HG03039 (cell line): ENCODE measurements around the gene PECR.

Experiments
- ATAC-seq: cut with Tn5 transposase; IDR thresholded peaks from one replicate; pipeline ENCODE4 v1.9.1; 2021; ENCODE audit warnings: mild to moderate bottlenecking, moderate library complexity; ENCODE audit not compliant: unreplicated experiment

Gene PECR

DNA sequence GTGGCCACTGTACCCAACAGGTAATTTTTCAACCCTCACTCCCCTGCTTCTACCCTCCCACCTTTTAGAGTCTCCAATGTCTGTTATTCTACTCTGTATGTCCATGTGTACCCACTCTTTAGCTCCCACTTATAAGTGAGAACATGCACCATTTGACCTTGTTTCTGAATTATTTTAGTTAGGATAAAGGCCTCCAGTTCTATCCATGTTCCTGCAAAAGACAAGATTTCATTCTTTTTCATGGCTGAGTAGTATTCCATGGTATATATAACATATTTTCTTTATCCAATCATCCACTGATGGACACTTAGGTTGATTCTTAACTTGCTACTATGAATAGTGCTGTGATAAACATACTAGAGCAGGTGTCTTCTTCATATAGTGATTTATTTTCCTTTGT is 9.1 kb downstream of the PECR start:
- ATAC-seq = no peak

DNA sequence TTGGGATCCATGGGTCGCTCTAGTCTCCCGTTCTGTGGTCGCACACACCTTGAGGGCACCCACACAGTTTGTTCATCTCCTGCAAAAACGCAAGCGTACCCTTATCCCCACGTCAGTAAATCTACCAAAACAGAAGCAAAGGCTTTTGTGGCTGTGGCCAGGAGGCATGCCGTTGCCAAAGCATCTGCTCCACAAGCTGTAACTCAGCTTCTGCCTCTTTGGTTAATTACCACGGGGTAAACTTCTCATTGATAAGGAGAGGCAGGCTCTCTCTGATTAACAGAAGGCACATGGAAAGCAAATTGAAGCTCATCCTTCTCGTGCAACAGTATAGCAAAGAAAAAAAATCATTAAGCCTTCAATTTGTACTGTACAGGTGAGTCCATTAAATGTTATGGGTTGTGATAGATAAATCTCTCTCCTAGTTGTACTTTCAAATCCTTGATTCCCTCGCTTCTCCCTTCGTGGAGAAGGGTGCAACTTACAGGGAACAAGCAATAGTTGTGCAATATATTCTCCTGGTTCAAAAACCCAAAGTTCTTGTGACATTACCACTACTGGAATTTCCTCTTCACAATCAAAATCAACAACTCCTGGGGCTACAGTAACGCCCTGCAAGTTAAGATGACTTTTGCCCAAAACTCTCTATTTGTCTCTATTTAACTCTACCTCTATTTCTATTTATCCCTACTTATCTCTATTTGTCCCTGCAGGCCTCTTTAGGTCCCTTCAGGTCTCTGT is 10.3 kb downstream of the PECR start:
- ATAC-seq = no peak

DNA sequence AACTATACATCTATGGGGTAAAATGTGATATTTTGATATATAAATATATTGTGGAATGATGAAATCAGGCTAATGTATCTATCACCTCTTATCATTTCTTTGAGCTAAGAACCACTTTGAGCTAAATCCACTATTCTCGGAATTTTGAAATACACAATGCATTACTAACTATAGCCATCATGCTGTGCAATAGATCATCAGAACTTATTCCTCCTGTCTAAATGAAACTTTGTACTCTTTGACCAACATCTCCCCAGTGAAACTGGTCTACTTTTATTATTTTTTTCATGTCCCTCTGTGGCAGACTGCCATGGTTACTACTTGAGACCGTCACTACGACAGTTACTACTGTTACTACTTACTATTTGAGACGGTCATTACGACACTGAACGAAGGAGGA is 11.4 kb downstream of the PECR start:
- no peak for ATAC-seq

DNA sequence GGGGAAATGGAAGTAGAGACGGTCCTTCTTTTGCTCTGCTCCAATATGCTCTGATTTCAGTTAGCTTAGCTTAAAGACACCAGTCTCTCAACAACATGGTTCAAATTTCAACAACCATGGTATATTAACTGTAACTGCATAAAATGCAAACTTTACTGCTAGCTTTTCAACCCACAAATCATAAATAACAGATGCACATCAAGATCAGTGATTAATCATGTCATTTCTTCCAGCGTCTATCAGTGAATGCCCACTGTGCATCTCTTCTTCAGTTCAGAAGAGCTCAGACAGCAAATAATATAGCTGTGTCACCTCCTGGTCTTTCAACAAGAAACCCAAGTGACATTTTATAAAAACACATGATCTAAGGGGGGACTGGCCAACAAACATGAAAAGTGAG is 12.6 kb downstream of the PECR start:
- no peak for ATAC-seq

DNA sequence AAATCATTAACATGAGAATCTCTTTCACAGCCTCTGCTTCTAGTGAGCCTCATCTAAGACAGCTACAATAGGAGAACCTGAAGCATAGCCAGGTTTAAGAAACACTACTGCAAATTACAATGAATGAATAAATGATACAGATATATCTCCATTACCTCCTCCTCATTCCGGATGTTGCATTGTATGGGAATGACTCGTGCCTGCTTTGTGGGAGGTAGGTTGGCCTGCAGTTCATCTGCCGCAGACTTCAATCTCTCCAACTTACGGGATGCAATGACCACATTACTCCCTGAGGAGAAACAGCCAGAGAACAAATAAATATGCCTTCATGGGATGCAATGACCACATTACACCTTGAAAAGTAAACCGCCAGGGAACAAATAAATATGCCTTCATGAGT is 15.4 kb downstream of the PECR start:
- no peak for ATAC-seq

DNA sequence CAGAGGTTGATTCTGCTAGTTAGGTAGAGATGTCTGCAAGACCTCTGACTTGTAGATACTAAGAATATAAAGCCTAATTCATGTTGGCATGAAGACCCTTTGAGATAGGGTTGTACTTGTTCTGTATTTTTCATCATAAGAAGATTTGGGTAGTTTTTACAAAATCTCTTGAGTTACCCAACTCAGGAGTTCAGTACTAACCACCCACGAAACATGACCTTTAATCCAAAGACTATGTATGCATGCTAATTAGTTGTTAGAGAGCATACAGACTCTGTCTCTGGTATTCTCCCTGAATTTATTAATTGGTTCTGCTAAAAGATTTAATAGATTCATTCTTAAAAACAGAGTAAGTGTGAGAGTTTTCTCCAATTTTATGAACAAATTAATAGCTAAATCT is 16.9 kb downstream of the PECR start:
- ATAC-seq = no peak

DNA sequence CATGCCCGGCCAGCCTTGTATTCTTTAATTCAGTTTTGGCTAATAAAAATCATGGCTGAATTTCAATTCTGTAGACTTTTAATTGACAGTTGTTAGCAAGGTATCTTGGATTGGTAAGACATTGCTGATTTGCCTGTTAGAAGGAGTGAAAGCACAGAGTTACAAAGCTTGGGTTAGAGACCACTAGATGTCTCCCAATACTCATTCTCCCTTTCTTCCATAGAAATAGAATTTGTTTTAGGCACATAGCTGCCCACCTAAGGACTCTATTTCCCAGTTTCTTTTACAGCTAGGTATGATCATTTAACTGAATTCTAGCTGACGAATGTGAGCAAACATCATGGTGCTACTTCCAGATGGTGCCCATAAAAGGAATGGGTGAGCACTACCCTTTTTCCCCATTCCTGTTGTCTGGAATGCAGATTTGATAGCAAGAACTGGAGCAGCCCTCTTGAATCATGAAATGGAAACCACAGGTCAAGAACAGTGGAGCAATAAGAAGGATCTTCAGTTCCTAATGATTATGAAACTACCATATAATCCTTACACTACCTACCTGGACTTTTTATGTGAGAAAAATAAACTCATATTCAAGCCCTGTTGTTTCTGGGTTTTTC is 17.5 kb downstream of the PECR start:
- ATAC-seq = no peak

DNA sequence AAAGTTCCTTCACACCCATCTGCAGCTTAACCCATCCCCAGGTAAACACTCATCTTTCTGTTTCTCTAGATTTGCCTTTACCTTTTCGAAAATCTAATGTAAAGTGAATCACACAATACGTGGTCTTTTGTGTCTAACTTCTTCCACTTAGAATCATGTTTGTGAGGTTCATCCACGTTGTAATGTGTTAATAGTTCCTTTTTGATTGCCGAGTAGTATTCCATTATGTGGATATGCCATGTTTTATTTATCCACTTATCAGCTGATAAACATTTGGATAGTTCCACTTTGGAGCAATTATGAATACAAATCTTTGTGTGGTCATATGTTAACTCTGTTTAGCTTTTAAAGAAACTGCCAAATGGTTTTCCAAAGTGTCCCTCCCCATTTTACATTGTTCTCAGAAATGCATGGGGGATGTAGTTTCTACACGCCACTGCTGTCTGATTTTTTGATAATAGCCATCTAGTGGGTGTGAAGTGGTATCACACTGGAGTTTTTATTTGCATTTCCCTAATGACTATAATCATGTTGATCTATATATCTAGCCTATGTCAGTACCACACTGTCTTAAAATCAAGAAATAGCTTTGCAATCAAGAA is 22.3 kb downstream of the PECR start:
- no peak for ATAC-seq

DNA sequence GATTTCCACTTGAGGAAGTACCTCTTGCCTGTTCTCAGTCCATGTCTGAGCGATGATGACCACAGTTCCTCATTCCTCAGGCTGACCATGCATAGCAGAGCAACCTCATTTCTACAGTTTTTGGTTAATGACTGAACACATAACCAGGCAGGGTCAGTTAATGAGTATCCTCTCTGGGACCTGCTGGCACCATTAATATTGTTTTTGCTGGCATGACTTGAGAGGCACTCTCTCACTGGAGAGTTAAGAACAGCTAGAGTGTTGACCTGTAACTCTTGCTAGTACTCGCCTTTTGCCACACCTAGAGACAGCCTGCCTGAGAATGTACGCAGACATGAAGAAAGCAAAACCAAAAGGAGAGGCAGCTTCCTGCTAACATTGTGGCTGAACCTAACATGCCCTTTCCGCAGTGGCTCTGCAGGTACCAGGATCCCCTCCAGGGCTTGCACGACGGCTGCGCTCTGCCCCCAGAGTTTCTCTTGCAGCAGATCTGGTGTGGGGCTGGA is 23.9 kb downstream of the PECR start:
- ATAC-seq = peak; percentile 80

DNA sequence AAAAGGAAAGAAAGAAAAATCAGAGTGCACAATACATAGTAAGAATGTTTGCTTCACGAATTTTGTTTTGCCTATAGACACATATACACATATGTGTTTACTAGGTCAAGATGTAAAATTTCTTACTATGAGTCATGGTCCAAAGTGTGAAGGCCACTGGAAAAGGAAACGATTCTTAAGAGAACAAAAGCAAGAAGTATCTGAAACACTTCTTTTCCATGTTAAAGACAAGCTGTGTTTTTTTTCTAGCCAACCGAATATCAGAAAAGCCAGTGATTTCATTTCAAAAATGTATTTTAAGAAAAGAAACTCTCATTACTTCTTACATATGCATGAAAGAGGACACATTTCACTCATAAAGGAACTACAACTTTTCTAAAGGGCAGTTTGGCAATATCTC is 24.9 kb downstream of the PECR start:
- ATAC-seq = peak; percentile 31

DNA sequence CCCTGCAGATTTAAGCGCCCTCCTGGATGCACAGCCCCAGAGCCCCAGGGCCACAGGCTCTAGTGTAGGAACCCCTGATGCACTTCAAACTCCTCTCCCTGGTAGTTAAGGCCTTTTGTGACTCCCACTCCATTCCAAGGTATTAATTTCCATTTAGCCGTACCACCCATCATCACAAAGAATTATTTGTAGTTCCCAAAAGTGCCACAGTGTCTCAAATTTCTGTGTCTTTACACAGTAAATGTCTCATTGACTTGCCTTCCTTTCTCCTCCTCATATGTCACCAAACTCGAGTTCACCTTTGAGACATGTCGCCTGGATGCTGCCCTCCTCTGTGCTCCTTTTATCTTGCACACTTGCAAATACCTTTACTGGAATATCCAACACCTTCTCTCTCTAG is 25.9 kb downstream of the PECR start:
- no peak for ATAC-seq

DNA sequence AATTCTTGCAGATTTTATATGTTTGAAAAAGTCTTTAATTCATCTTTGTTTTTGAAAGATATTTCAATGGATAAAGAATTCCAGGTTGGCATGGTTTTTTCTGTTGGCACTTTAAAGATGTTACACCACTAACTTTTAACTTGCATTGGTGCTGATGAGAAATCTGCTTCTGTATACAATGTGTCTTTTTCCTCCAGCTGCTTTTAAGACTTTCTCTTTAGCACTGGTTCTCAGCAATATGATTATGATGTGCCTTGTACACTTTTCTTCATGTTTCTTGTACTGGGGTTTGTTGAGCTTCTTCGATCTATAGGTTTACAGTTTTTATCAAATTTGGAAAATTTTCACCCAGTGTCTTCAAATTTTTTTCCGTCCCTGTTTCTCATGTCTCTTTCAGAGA is 29.2 kb downstream of the PECR start:
- ATAC-seq = no peak

DNA sequence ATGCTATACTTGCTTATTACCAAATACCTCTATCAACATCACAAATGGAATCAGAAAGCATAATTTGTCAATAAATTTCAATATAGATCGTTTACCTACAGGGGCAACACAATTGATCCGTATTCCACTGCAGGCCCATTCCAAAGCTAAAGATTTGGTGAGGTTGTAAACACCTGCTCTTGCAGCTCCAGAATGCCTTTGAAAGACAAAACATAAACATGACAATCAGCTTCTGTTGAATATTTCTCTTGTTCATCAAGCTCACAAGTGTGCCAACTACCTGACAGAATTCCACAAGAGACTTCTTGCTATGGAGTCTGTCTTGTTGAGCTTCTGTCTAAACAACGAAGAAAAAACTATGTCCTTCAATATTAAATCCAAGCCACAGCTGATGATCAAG is 30.3 kb downstream of the PECR start:
- ATAC-seq = no peak

DNA sequence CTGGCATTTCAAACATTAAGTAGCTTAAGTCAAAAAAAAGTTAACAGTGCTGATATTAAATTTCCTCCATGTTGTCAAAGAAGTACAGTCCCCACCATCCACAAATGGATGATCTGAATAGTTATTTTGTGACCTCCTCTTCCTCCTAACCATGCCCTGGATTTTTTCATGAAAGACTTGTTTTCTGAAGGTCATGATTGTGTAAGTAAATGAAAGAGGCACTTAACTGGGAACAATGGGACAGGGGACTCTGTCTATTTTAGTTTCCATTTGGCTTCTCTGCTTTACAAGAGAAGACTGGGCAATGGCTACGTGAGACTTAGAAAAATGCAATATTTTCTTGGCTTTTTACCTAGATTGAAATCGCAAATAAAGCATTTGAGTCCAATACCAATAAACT is 32.2 kb downstream of the PECR start:
- no peak for ATAC-seq

DNA sequence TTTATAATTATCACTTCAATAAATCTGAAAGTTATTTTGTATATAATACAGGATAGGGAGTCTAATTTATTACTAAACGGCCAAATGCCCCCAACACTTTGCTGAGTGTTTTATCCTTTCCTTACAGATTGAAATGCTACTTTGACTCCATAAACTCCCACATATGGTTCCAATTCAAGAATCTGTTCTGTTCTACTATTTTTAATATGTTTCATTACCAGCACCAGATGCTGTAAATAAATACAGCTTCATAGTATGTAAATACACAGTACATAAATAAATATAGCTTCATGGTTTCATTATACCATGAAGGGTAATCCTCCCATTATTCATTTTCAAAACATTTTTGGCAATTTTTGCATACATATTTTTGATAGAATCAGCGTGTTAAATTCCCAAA is 34.2 kb downstream of the PECR start:
- no peak for ATAC-seq

DNA sequence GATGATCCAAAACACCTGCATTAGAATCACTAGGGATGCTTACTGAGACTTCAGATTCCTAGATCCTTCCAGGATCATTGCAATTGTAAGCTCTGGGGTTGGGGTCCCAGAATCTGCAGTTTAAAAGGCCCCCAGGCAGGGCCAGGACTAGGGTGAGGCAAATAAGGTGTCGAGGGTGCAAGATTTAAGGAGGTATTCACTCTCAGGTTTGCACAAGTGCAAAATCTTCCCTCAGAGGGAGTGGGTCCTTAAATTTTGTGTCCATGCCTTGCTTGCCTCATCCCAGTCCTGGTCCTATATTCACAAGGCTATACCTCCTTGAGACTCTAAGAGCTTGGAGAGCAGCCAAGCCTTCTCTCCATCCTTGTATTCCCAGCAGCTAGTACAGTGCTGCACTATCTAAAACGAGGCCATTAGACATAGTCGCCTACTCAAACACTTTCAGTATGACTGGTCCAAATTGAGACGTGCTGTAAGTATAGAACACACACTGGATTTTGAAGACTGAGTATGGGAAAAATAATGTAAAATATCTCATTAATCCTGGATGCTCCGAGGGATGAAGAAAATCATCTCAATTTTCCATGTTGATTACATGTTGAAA is 36.6 kb downstream of the PECR start:
- ATAC-seq = peak; percentile 98

DNA sequence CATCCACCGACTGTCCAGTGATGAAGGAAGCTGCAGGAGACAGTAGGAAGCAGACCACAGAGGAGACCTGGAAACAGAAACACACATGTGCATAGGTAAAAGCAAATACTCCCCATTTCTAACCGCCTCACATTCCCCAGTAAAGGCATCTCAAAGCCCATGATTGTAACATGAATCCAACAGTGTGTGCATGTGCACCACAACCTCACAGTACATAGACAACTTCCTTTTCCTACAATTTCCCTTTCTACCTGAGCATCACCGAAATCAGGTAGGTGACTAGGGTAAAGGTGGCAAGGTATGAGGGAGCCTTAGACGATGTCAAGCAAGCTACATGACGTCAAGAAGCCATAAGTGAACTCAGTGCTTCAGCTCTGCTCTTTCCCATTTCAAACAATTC is 37.7 kb downstream of the PECR start:
- no peak for ATAC-seq

DNA sequence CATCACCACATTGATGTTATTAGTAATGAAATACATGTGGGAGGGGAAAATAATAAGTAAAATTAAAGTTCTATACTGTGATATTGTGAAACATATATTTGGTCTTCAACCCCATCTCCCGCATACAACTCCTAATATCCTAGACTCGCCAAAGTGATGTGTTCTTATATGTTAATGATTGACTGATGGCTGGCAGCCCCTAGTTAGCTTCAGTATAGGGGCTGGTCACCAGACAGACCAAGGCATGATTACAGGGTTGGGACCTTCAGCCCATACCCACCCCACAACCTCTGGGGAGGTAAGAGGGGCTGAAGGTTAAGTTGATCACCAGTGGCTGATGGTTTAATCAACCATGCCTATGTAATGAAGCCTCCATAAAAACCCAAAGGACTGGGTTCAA is 40.2 kb downstream of the PECR start:
- ATAC-seq = no peak

DNA sequence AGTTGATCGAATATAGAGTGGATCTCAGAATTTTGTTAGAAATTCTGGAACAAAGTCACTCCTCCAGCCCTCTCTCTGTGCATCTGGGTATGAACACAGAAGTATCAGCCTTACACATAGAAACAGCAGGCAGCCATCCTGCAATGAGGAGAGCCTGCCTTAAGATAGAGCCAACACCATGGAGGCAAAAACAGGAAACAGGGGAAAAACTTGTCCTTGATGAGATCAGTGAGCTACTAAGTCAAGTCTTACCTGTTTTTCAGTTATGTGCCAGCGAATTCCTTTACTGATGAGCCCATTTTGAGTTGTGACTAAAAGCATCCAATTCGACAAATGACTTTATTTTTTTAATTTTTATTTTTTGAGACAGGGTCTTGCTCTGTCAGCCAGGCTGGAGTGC is 41.7 kb downstream of the PECR start:
- no peak for ATAC-seq

DNA sequence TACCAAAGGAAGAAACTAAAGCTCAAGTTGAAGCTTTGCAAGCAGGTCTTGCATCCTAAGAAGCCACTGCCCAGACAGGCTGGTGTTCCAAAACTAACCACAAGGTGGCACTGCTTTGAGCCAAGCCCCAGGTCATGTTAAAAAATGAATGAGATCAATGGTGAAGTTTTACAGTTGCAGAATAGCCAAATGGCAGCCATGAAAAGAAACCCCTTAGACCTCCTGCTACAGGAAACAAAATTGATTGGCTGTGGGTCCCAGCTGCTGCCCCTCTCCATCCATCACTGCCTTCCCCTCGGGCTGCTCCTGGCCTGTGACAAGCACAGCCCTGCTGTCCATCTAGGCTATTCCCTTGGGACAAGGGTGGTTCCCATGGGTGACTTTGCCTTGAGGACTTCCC is 47.5 kb downstream of the PECR start:
- ATAC-seq = peak; percentile 34

DNA sequence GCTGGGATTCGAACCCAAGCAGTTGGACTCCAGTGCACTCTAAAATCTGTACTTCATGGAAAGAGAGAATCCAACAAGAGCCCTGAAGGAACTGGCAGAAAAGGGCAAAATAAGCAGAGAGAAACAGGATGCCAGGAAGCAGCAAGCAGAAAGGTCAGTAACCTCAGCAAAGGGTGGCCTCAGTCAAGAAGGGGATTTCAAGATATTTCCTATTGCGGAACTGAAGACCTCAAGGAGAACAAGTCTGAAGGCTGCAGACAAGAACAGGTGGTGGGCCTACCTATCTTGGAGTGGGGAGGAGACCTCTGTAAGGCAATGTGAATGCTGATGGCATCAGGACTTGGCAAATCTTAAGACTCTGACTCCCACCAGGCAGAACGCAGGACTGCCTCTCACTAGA is 48.2 kb downstream of the PECR start:
- ATAC-seq = no peak
